Panc1 (cell line): Measurements from ENCODE around the gene EP300. TPM values are rescaled to one million over a fixed set of nuclear protein-coding genes. Genes with fewer than 3 reads are reported as not detected.
A peak's percentile ranks its signal among the peaks of the same experiment; 100 is the strongest.

Experiments used
- ATAC-seq: fragments of 200-7000 bp; cut with Tn5 transposase; 2 replicates; pipeline ENCODE4 v1.9.1; 2020; ENCODE audit warnings: mild to moderate bottlenecking, moderate library complexity
- BruUV-seq: library from RNA; stranded (reverse); fragments of 400-500 nt; replicated peaks from 2 replicates; lab custom pipeline; 2021; lab: Mats Ljungman, UMichigan
- CTCF ChIA-PET: fragments of 300-600 bp; sonication (Branson Sonifier 250); formaldehyde crosslinking; loops from one replicate; lab custom pipeline; 2022; ENCODE audit warnings: antibody characterized with exemption; lab: Charles Lee
- POLR2A ChIA-PET: fragments of 300-600 bp; sonication (Branson Sonifier 250); formaldehyde crosslinking; loops from one replicate; lab custom pipeline; 2022; ENCODE audit warnings: antibody characterized with exemption; lab: Charles Lee
- DNase-seq: peaks from one replicate; pipeline ENCODE4 v3.0.0-alpha.2; 2010; ENCODE audit warnings: low read depth, low spot score
- H3K27ac ChIP-seq: 2 replicates; pipeline ENCODE4 v1.5.1; 2011; ENCODE audit warnings: mild to moderate bottlenecking, low read length, inconsistent platforms
- H3K27me3 ChIP-seq: fragments of 200-500 bp; sonication (Bioruptor generic); 2 replicates; pipeline ENCODE4 v1.6.0; 2014; ENCODE audit warnings: low read length, inconsistent platforms; ENCODE audit not compliant: control insufficient read depth, insufficient read depth
- H3K36me3 ChIP-seq: fragments of 200-500 bp; sonication (Bioruptor generic); 2 replicates; pipeline ENCODE4 v1.5.1; 2014; ENCODE audit warnings: inconsistent platforms, mild to moderate bottlenecking, low read length, moderate library complexity; ENCODE audit not compliant: control insufficient read depth, insufficient read depth
- H3K4me1 ChIP-seq: 2 replicates; pipeline ENCODE4 v1.5.1; 2011; ENCODE audit warnings: inconsistent platforms, mild to moderate bottlenecking, low read length, moderate library complexity; ENCODE audit not compliant: control insufficient read depth, insufficient read depth
- H3K4me3 ChIP-seq, 2 experiments: 2 replicates each; pipeline ENCODE4 v1.5.1; 2011 to 2012; ENCODE audit warnings: low read depth in 2 of 2, low read length in 2 of 2, mild to moderate bottlenecking in 2 of 2, inconsistent platforms in 1 of 2, moderate library complexity in 1 of 2
- H3K9me3 ChIP-seq: fragments of 200-500 bp; sonication (Bioruptor generic); 2 replicates; pipeline ENCODE4 v1.5.1; 2014; ENCODE audit warnings: low read depth, mild to moderate bottlenecking, inconsistent platforms, low read length, moderate library complexity; ENCODE audit not compliant: control insufficient read depth, insufficient read depth
- CTCF ChIP-seq: fragments of 450-650 bp; IDR thresholded peaks from 2 replicates; pipeline ENCODE4 v1.5.1; 2017; ENCODE audit warnings: mild to moderate bottlenecking
- POLR2AphosphoS5 ChIP-seq: IDR thresholded peaks from 2 replicates; pipeline ENCODE4 v1.6.1; 2012; ENCODE audit warnings: mild to moderate bottlenecking, low read depth, low read length, moderate library complexity
- REST ChIP-seq, 2 experiments: IDR thresholded peaks; 2 replicates each; pipeline ENCODE4 v1.6.1; 2011 to 2012; ENCODE audit warnings: low read depth in 2 of 2, control low read depth in 1 of 2, low read length in 1 of 2, mild to moderate bottlenecking in 1 of 2, moderate library complexity in 1 of 2; ENCODE audit not compliant: insufficient read depth in 1 of 2
- SIN3A ChIP-seq: IDR thresholded peaks from 2 replicates; pipeline ENCODE4 v1.6.1; 2012; ENCODE audit warnings: low read depth, mild to moderate bottlenecking, low read length, moderate library complexity, borderline replicate concordance; ENCODE audit not compliant: insufficient read depth
- TCF7L2 ChIP-seq: IDR thresholded peaks from 2 replicates; pipeline ENCODE4 v1.6.1; 2011; ENCODE audit warnings: mild to moderate bottlenecking, low read depth, low read length, inconsistent platforms
- in situ Hi-C: cut with HindIII; loops from 2 replicates; pipeline ENCODE4 v1.10.0; 2016; ENCODE audit warnings: low sequenced_read_pairs, low pct_unique_long_range_greater_than_20kb
- intact Hi-C: fragments of 100-400 bp; cut with micrococcal nuclease; formaldehyde crosslinking; loops from one replicate; pipeline ENCODE4 v1.10.0; 2022; ENCODE audit not compliant: unreplicated experiment
- total RNA-seq: library from RNA; stranded (reverse); gene quantifications from one replicate; pipeline ENCODE4 v1.2.1, GENCODE V29; 2021; ENCODE audit not compliant: unreplicated experiment

The EP300 gene
- total RNA-seq, 1 experiment from 2014 or later: 46.8 TPM

GRCh38 chr22:41146573-41146972 lies 54.2 kb downstream of the EP300 start:
- Histone ChIP-seq H3K27ac (no peak overlapping the region), H3K9me3 (no peaks in the 10 kb centered on the region), H3K27me3 (no peaks in the 10 kb centered on the region), H3K4me1 (no peaks in the 10 kb centered on the region), H3K36me3 (peaks cover 36% of the 10 kb centered on the region), H3K4me3 (no peak overlapping the region)
- TF ChIP-seq SIN3A: no peak
- no peak for TF ChIP-seq TCF7L2
- no peak for TF ChIP-seq CTCF
- DNase-seq: no peak
- ChIA-PET CTCF (no interaction called here), POLR2A (no interaction called here)
- intact Hi-C loops: no loop called here
- in situ Hi-C loops: no loop called here
- no peak for ATAC-seq
- BruUV-seq: no TSS peak

GRCh38 chr22:41147722-41148121 lies 55.3 kb downstream of the EP300 start:
- ChIA-PET POLR2A (interaction anchor here (0.7 kb wide), 1 partner anchor 10 kb away, joined by 4 read pairs; no protein-coding TSS in a partner anchor), CTCF (no interaction called here)
- no peak for DNase-seq
- no peak for ATAC-seq
- BruUV-seq: no TSS peak
- no peak overlapping the region for H3K27ac ChIP-seq
- no peak overlapping the region for H3K4me3 ChIP-seq
- intact Hi-C loops: no loop called here
- peaks cover 36% of the 10 kb centered on the region for H3K36me3 ChIP-seq
- H3K4me1 ChIP-seq: no peaks in the 10 kb centered on the region
- no peaks in the 10 kb centered on the region for H3K9me3 ChIP-seq
- H3K27me3 ChIP-seq: no peaks in the 10 kb centered on the region
- TF ChIP-seq REST (IDR thresholded peaks at IDR 0.05; ENCODE audit: insufficient read depth in 1 of 2, low read depth in 2 of 2, low read length in 1 of 2): peak; percentile 74 to 76
- no peak for TF ChIP-seq CTCF
- in situ Hi-C loops: no loop called here

- in situ Hi-C loops (no loop called here), intact Hi-C loops (no loop called here)
- Histone ChIP-seq H3K4me3 (no peak overlapping the region), H3K9me3 (no peaks in the 10 kb centered on the region), H3K36me3 (peaks cover 39% of the 10 kb centered on the region), H3K27me3 (no peaks in the 10 kb centered on the region), H3K27ac (no peak overlapping the region), H3K4me1 (no peaks in the 10 kb centered on the region)
- DNase-seq (no peak), ATAC-seq (no peak)
- POLR2A ChIA-PET: no interaction called here
- CTCF ChIA-PET: no interaction called here
- no peak for TF ChIP-seq POLR2AphosphoS5
- TF ChIP-seq CTCF: no peak
- TF ChIP-seq REST (IDR thresholded peaks at IDR 0.05; ENCODE audit: insufficient read depth in 1 of 2, low read depth in 2 of 2, low read length in 1 of 2): no peak
- TF ChIP-seq SIN3A: no peak
- TF ChIP-seq TCF7L2: no peak
- no TSS peak for BruUV-seq
These were observed 60.5 kb downstream of the EP300 start for GRCh38 chr22:41152902-41153301.
